Endothelial cell (in vitro differentiated cells): Measurements from ENCODE around the gene HOXD8. TPM values are rescaled to one million over a fixed set of nuclear protein-coding genes. Genes with fewer than 3 reads are reported as not detected.

ENCODE experiments used
- DNase-seq: peaks from one replicate; pipeline ENCODE4 v3.0.0; 2021; ENCODE audit warnings: low spot score
- H3K27ac Mint-ChIP-seq: one replicate; pipeline ENCODE4 v1.8.0; 2021; ENCODE audit warnings: mixed read lengths, inconsistent platforms; ENCODE audit not compliant: unreplicated experiment
- H3K27me3 Mint-ChIP-seq: one replicate; pipeline ENCODE4 v1.8.0; 2021; ENCODE audit warnings: mild to moderate bottlenecking, moderate library complexity, mixed read lengths, inconsistent platforms; ENCODE audit not compliant: unreplicated experiment
- H3K36me3 Mint-ChIP-seq: one replicate; pipeline ENCODE4 v1.8.0; 2021; ENCODE audit warnings: mild to moderate bottlenecking, low read depth, mixed read lengths, inconsistent platforms; ENCODE audit not compliant: unreplicated experiment
- H3K4me1 Mint-ChIP-seq: one replicate; pipeline ENCODE4 v1.8.0; 2021; ENCODE audit warnings: mild to moderate bottlenecking, mixed read lengths, inconsistent platforms; ENCODE audit not compliant: unreplicated experiment
- H3K4me3 Mint-ChIP-seq: one replicate; pipeline ENCODE4 v1.8.0; 2021; ENCODE audit warnings: mild to moderate bottlenecking, mixed read lengths, inconsistent platforms; ENCODE audit not compliant: unreplicated experiment
- H3K9me3 Mint-ChIP-seq: one replicate; pipeline ENCODE4 v1.8.0; 2021; ENCODE audit warnings: mixed read lengths, inconsistent platforms; ENCODE audit not compliant: unreplicated experiment
- total RNA-seq: library from RNA; stranded (reverse); fragmentation: NEBNext Ultra II Directional; extraction: Animal tissue kit (Norgen Biotek cat#: 25700); gene quantifications from one replicate; pipeline ENCODE4 v1.2.1, GENCODE V29; 2021; ENCODE audit not compliant: unreplicated experiment
- TF ChIP-seq, protein P1 (sequence below): fragments of 200-600 bp; sonication (generic); IDR thresholded peaks from one replicate; pipeline ENCODE4 v1.5.0; 2021; ENCODE audit warnings: antibody characterized with exemption; ENCODE audit not compliant: unreplicated experiment

The HOXD8 gene
- total RNA-seq, 1 donor from 2014 or later = 9.3 TPM

DNA sequence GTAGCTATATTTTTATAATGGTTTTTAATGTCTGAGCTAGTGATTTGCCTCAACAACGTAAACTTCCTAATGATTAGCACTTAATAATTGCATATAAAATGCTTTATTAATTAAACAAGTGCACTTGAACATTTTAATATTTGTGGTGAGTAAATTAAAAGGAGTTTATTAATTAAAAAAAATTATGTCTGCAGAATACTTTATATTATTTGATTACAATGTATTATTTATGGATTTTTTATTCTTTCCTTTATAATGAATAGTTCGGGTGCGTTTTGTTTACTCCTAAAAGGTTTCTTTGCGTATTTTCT is 2.3 kb downstream of the HOXD8 start:
- no peaks in the 10 kb centered on the region for H3K9me3 Mint-ChIP-seq

DNA sequence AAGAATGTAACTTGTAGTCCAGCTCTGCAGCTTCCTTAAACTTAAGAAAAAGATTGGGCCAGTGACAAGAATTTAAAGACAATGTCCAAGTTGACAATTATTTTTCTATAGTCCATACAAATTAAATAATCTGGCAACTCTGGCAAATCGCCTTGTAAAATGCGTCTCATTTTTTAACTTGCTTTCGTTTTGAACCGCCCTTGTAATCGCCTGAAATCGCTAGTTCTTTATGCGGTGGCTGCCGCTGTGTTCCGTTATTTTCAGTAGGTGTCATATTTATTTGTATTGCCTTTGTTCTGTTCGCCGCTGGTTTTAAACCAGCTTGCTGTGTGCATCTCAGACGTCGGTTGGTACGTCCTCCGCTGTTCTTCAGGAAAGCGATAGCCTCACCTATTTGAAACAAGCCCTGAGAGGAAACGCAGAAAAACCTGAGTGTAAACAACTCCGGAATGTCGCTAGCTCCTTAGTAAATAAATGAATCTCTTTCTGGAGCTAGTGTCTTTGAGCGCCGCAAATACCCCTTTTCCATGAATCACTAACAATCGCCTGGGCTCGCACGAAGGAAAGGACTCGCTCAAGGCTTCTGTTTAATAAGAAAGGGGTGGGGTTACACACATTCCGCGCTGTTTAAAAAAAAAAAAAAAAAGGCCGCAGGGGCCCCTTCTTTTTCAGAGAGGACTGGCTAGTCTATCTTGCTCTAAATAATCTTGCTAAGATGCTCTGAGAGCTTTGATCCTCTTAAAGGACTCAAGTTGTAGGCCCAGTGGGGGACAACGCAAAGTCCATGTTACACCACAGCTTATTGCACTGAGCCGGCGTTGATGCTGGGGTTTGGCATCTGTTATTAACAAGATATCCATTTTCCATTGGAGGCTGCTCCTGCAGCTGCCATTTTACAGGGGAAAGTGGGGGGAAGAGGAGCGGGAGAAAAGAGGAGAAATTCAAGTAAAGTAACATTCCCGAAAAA is 3.0 kb downstream of the HOXD8 start:
- DNase-seq = no peak
- TF ChIP-seq, protein P1, sequence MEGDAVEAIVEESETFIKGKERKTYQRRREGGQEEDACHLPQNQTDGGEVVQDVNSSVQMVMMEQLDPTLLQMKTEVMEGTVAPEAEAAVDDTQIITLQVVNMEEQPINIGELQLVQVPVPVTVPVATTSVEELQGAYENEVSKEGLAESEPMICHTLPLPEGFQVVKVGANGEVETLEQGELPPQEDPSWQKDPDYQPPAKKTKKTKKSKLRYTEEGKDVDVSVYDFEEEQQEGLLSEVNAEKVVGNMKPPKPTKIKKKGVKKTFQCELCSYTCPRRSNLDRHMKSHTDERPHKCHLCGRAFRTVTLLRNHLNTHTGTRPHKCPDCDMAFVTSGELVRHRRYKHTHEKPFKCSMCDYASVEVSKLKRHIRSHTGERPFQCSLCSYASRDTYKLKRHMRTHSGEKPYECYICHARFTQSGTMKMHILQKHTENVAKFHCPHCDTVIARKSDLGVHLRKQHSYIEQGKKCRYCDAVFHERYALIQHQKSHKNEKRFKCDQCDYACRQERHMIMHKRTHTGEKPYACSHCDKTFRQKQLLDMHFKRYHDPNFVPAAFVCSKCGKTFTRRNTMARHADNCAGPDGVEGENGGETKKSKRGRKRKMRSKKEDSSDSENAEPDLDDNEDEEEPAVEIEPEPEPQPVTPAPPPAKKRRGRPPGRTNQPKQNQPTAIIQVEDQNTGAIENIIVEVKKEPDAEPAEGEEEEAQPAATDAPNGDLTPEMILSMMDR = no peak
- Mint-ChIP-seq H3K36me3 (peaks cover 6% of the 10 kb centered on the region), H3K27ac (peak overlapping the region; percentile 49), H3K27me3 (peaks cover 45% of the 10 kb centered on the region), H3K4me3 (peak overlapping the region; percentile 87), H3K9me3 (no peaks in the 10 kb centered on the region), H3K4me1 (peaks cover 35% of the 10 kb centered on the region)

More for the DNA sequence above, 2.3 kb downstream of the HOXD8 start:
- Mint-ChIP-seq H3K27ac (peak overlapping the region; percentile 88), H3K4me3 (peak overlapping the region; percentile 87), H3K4me1 (peaks cover 35% of the 10 kb centered on the region), H3K36me3 (peaks cover 6% of the 10 kb centered on the region), H3K27me3 (peaks cover 45% of the 10 kb centered on the region)
- DNase-seq = no peak
- TF ChIP-seq, protein P1 = no peak

DNA sequence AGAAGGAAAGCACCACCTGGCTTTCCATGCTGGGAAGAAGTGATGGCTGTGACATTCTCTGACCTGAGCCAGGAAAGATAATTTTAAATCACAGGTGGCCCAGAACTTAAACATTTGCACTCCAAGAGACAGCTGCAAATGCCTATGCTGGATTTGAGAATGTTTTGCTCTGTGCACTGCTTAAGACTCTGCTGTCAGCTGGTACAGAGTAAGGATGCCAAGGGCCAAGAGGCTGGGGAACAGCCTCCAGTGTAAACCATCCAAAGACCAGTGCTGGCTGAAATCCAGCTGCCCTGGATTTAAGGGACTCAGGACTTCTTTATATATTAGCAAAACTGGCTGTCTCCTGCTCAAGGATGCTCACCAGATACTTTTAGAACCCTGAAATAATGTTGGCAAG is 3.9 kb downstream of the HOXD8 start:
- TF ChIP-seq, protein P1 = no peak
- Mint-ChIP-seq H3K27me3 (peaks cover 41% of the 10 kb centered on the region), H3K4me3 (no peak overlapping the region), H3K9me3 (no peaks in the 10 kb centered on the region), H3K36me3 (peaks cover 6% of the 10 kb centered on the region), H3K27ac (no peak overlapping the region), H3K4me1 (peaks cover 31% of the 10 kb centered on the region)
- DNase-seq = no peak

DNA sequence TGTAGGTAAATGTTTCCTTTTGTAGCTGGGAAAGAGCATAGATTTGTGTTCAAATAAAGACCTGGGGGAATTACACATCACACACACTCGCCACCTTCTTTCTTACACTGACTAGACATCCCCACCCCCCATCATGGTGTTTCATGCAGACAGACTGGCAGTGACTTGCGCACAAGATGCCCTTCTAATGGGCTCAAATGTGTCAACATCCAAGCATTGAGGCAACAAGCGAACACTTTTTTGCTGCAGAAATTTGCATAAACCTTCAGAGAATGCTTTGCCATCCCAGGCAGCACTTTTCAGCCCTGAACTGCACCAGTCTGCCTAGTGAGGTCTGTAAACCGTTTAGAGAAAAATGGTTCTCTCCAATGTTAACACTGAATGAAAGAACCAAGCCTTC is 4.5 kb downstream of the HOXD8 start:
- Mint-ChIP-seq H3K9me3 (no peaks in the 10 kb centered on the region), H3K4me1 (peaks cover 31% of the 10 kb centered on the region), H3K4me3 (no peak overlapping the region), H3K27me3 (peaks cover 36% of the 10 kb centered on the region), H3K36me3 (peaks cover 6% of the 10 kb centered on the region), H3K27ac (no peak overlapping the region)
- DNase-seq = no peak
- TF ChIP-seq, protein P1 = no peak

DNA sequence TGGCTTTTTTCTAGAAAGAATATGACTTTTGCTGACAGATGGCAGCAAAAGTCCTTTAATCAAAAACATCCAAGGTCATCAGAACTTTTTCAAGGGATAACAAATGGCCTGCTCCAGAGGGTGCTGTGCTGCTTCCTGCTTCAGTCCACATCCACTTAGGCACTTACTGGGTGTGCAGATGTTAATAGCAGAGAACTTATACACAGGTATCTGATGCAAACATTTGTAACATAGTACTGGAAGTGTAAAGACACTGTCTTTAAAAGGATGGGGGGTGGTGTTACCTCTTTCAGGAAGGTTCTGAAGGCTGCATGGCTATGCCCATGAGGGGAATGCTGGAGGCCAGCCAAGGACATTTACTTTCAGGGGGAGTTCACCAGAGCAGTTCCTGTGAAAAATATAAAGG is 5.5 kb downstream of the HOXD8 start:
- no peak for DNase-seq
- Mint-ChIP-seq H3K4me3 (peak overlapping the region; percentile 90), H3K36me3 (peaks cover 6% of the 10 kb centered on the region), H3K9me3 (no peaks in the 10 kb centered on the region), H3K4me1 (peaks cover 35% of the 10 kb centered on the region), H3K27ac (peak overlapping the region; percentile 95), H3K27me3 (peaks cover 37% of the 10 kb centered on the region)
- TF ChIP-seq, protein P1 = no peak
